Measurements from ENCODE around the gene HIBADH.

The HIBADH gene

DNA sequence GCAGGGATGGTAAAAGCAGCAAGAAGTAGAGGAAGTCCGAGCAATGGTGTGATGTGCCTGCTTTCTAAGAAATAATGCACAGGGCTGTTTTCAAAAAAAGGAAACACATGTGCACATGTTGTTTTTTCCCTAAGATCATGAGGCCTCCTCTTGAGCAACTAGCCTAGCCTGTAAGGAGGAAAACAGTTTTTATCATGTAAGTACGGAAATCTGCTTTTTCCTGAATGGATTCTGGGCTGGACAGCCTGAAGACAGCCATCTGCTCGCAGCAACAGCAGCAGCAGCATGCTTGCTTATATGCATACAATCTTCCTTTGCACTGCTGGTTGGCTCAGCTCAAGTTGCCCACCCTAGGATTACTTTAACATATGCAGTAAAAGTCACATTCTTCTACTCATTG is 87.1 kb downstream of the HIBADH start:
- no peak for TF ChIP-seq CTCF (IDR thresholded peaks at IDR 0.05; ENCODE audit: low read depth, low read length)
- Histone ChIP-seq H3K36me3 (no peaks in the 10 kb centered on the region), H3K4me3 (ENCODE audit: low read depth, low read length) (no peak overlapping the region), H3K27me3 (no peaks in the 10 kb centered on the region), H3K4me1 (peaks cover 16% of the 10 kb centered on the region), H3K9me3 (no peaks in the 10 kb centered on the region)
- no peak for DNase-seq

- H3K4me3 ChIP-seq (ENCODE audit: low read depth, low read length): no peak overlapping the region
- no peaks in the 10 kb centered on the region for H3K27me3 ChIP-seq
- DNase-seq: no peak
- TF ChIP-seq CTCF (IDR thresholded peaks at IDR 0.05; ENCODE audit: low read depth, low read length): no peak
- H3K36me3 ChIP-seq: no peaks in the 10 kb centered on the region
- no peaks in the 10 kb centered on the region for H3K4me1 ChIP-seq
- H3K9me3 ChIP-seq: no peaks in the 10 kb centered on the region; the same call in 1 of the 2 replicates
Observed at GRCh38 chr7:27569106-27569505, 93.6 kb downstream of the HIBADH start.

GRCh38 chr7:27567266-27567665 is 95.4 kb downstream of the HIBADH start:
- Histone ChIP-seq H3K4me1 (no peaks in the 10 kb centered on the region), H3K9me3 (no peaks in the 10 kb centered on the region; the same call in 1 of the 2 replicates), H3K27me3 (no peaks in the 10 kb centered on the region), H3K4me3 (ENCODE audit: low read depth, low read length) (no peak overlapping the region), H3K36me3 (no peaks in the 10 kb centered on the region)
- TF ChIP-seq CTCF (IDR thresholded peaks at IDR 0.05; ENCODE audit: low read depth, low read length): no peak
- no peak for DNase-seq

GRCh38 chr7:27564881-27565482 is 97.7 kb downstream of the HIBADH start:
- no peaks in the 10 kb centered on the region for H3K4me1 ChIP-seq
- no peak for DNase-seq
- H3K4me3 ChIP-seq (ENCODE audit: low read depth, low read length): no peak overlapping the region
- H3K9me3 ChIP-seq: no peaks in the 10 kb centered on the region; the same call in 1 of the 2 replicates
- H3K27me3 ChIP-seq: no peaks in the 10 kb centered on the region
- H3K36me3 ChIP-seq: no peaks in the 10 kb centered on the region
- TF ChIP-seq CTCF (IDR thresholded peaks at IDR 0.05; ENCODE audit: low read depth, low read length): no peak

- no peaks in the 10 kb centered on the region for H3K4me1 ChIP-seq
- 0 out of 2 replicates have a peak, but pooled peaks have one; percentile 8 for TF ChIP-seq CTCF (IDR thresholded peaks at IDR 0.05; ENCODE audit: low read depth, low read length)
- no peak for DNase-seq
- no peaks in the 10 kb centered on the region; the same call in 1 of the 2 replicates for H3K9me3 ChIP-seq
- no peaks in the 10 kb centered on the region for H3K36me3 ChIP-seq
- no peaks in the 10 kb centered on the region for H3K27me3 ChIP-seq
- no peak overlapping the region for H3K4me3 ChIP-seq (ENCODE audit: low read depth, low read length)
Observed at GRCh38 chr7:27560706-27561235, 101.9 kb downstream of the HIBADH start.

- TF ChIP-seq CTCF (IDR thresholded peaks at IDR 0.05; ENCODE audit: low read depth, low read length): no peak
- Histone ChIP-seq H3K27me3 (no peaks in the 10 kb centered on the region), H3K4me1 (0 out of 2 replicates have a peak, but pooled peaks cover 2% of the 10 kb centered on the region), H3K4me3 (ENCODE audit: low read depth, low read length) (no peak overlapping the region), H3K9me3 (no peaks in the 10 kb centered on the region), H3K36me3 (no peaks in the 10 kb centered on the region)
- DNase-seq: no peak
Observed at GRCh38 chr7:27555670-27556069, 107.0 kb downstream of the HIBADH start.
